Natural killer cell treated with Interleukin-12 subunit alpha and Interleukin-12 subunit beta and Interleukin-15 and Interleukin-18, amount 100 ng/mL, for 72 hours (primary cell): Measurements from ENCODE around the gene DUS3L. TPM values are rescaled to one million over a fixed set of nuclear protein-coding genes. Genes with fewer than 3 reads are reported as not detected.
"Not testable (repeated sequence)": the region's sequence is repeated elsewhere in the genome, so short reads cannot be mapped to it uniquely, and the experiment has no call there.

Source experiments
- ATAC-seq, 2 donors: fragments of 150-1000 bp; cut with Tn5 transposase in 1 of 2; sonication (Bioruptor Pico), chemical (Tn5 transposase) in 1 of 2; 2 replicates each; pipeline ENCODE4 v1.10.0; 2021
- DNase-seq: peaks from one replicate; pipeline ENCODE4 v3.0.0; 2022; ENCODE audit warnings: low spot score
- H3K27ac Mint-ChIP-seq, 2 donors: 1 replicate in 1 of 2; 2 replicates in 1 of 2; pipeline ENCODE4 v1.8.0; 2022; ENCODE audit warnings: mixed read lengths in 2 of 2, mild to moderate bottlenecking in 1 of 2, moderate library complexity in 1 of 2
- H3K27me3 Mint-ChIP-seq, 2 donors: 1 replicate in 1 of 2; 2 replicates in 1 of 2; pipeline ENCODE4 v1.8.0; 2022; ENCODE audit warnings: mixed read lengths in 2 of 2
- H3K36me3 Mint-ChIP-seq: one replicate; pipeline ENCODE4 v1.8.0; 2022; ENCODE audit warnings: mixed read lengths
- H3K4me1 Mint-ChIP-seq, 2 donors: 1 replicate in 1 of 2; 2 replicates in 1 of 2; pipeline ENCODE4 v1.8.0; 2022; ENCODE audit warnings: low read depth in 2 of 2, mixed read lengths in 2 of 2, mild to moderate bottlenecking in 1 of 2
- H3K4me3 Mint-ChIP-seq: one replicate; pipeline ENCODE4 v1.8.0; 2022; ENCODE audit warnings: mixed read lengths
- H3K9me3 Mint-ChIP-seq: 2 replicates; pipeline ENCODE4 v1.8.0; 2022; ENCODE audit warnings: mixed read lengths
- total RNA-seq, 2 donors: library from RNA; stranded (reverse); gene quantifications; one replicate each; pipeline ENCODE4 v1.2.3, GENCODE V29; 2022

Gene DUS3L
- total RNA-seq, 2 donors from 2014 or later = 90.1 to 155 TPM

DNA sequence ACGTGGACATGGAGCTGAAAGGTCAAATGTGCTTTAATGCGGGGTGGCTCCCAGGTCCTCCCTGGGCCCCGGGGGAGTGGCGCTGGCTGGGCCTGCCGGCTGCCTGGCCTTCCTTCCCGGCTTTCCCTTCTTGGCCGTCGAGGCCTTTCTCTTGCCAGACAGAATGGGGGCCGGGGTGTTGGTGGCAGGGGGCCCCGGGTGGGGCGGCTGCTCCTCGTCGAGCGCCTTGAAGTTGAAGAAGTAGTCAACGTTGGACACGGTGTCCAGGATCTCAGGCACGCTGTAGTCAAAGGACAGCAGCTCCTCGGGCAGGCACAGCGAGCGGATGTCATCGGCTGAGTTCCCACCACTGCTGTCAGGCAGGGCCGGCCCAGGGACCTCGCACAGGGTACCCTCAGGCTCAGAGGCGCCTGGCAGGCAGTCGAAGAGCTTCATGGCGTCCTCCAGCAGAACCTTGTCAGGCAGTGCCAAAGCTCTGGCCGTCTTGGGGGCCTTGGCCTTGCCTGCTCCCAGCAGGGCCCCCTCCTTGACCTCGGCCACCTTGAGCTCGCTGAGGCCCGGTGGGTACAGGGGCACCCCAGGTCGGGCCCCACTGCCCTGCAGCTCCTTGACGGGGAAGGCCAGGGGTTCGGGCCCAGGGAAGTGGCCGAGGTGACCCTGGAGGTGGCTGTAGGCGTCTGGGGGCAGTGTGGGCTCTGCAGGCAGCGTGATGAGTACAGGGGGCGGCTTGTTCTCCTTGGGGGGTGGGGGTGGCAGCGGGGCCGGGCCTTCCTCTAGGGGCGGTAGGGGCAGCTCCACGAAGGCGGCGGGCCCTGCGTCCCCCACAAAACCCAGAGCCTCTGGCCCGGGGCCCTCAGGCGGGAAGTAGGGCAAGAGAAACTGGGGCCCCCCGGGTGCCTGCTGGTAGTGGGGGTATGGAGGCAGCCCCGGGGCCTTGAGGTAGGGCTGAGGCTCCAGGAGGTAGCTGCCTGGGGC, 7.7 kb downstream of the DUS3L start:
- Mint-ChIP-seq H3K27ac (no peak overlapping the region), H3K4me3 (no peak overlapping the region), H3K9me3 (no peaks in the 10 kb centered on the region), H3K36me3 (no peaks in the 10 kb centered on the region), H3K27me3 (no peaks in the 10 kb centered on the region), H3K4me1 (peaks cover 0 to 2% of the 10 kb centered on the region in 2 donors)
- peak in 1 of 2 donors; percentile 4 for ATAC-seq
- DNase-seq = no peak

DNA sequence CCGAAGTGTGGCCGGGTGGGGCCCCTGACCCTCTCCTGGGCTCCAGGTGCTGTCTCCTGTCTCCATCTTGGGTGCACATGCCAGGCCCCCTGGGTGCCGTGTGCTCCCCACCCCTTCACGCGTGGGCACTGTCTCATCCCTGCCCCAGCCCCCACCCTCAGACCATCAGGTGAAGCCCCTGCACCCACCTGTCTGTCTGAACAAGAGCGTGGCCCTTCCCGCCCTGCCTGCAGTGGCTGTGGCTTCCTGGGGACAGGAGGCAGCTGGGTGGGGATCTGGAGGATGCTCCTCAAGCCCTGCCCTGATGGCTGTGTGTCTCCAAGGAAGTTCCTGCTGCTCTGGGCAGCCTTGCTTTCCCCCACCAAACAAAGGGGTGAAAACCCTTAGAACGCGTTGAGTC, 8.6 kb downstream of the DUS3L start:
- H3K27ac Mint-ChIP-seq = no peak overlapping the region
- H3K4me1 Mint-ChIP-seq = peaks cover 0 to 2% of the 10 kb centered on the region in 2 donors

DNA sequence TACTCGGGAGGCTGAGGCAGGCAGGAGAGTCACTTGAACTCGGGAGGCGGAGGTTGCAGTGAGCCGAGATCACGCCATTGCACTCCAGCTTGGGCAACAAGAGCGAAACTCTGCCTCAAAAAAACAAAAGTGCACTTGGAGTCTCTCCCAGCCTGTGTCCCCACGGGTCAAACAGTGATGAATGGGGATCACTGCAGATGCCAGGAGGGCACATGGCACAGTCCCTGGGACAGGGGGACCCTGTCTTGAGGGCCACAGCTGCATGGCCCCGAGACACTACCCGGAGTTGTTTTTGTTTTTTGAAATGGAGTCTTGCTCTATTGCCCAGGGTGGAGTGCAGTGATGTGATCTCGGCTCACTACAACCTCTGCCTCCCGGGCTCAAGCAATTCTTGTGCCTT, 10.0 kb downstream of the DUS3L start:
- H3K27ac Mint-ChIP-seq, DNase-seq, H3K4me3 Mint-ChIP-seq, H3K4me1 Mint-ChIP-seq, H3K27me3 Mint-ChIP-seq, H3K36me3 Mint-ChIP-seq, H3K9me3 Mint-ChIP-seq, ATAC-seq: not testable (repeated sequence)

More for the DNA sequence above, 8.6 kb downstream of the DUS3L start:
- no peaks in the 10 kb centered on the region for H3K9me3 Mint-ChIP-seq
- no peaks in the 10 kb centered on the region for H3K36me3 Mint-ChIP-seq
- H3K27me3 Mint-ChIP-seq = no peaks in the 10 kb centered on the region
- no peak overlapping the region for H3K4me3 Mint-ChIP-seq
- ATAC-seq (no peak), DNase-seq (no peak)

DNA sequence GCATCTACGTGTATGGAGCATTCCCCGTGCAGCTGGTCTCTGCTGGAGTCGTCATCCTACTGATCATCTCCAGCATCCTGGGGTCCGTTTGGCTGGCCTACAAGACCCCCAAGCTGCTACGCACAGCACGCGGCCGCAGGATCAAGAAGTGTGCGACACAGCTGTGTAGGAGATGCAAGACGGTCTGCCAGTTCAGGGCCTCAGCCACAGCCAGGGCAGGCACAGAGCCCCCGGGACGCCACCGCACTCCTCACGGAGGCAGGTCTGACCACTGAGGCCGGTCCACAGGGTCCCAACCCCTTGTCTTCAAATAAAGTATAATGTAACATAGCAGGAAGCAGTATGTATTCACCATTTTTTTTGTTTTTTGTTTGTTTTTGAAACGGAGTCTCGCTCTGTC, 12.6 kb downstream of the DUS3L start:
- Mint-ChIP-seq H3K9me3 (no peaks in the 10 kb centered on the region), H3K4me1 (no peaks in the 10 kb centered on the region), H3K36me3 (no peaks in the 10 kb centered on the region), H3K27ac (no peak overlapping the region), H3K27me3 (no peaks in the 10 kb centered on the region), H3K4me3 (no peak overlapping the region)
- ATAC-seq = no peak
- no peak for DNase-seq

DNA sequence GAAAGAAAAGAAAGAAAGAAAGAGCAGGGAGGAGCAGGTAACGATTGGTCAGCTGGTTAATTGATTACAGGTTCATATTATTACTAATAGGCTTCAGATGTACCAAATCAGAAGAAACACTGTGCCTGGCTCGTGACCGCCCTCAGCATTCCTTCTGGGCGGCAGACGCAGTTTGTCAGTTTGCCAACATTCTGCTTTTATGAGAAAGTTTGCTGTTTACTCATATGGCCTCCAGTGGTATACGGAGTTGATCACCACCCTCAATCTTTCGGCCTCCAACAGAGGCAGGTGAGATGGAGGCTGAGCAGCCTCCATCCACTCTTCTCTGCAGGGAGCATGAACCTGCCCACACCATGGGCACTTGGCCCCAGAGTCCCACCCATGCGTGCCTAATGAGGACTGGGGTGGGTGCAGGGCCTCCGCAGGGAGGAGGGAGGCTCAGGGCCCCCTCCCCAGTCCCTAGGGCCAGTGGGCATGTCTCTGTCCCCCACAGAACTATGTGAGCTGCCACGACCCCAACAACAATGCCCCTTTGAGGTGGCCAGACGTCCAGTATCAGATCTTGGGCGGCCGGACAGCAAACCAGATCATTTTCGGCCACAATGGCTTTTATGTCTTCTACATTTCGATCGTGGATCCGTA, 15.2 kb downstream of the DUS3L start:
- Mint-ChIP-seq H3K4me3 (no peak overlapping the region), H3K36me3 (no peaks in the 10 kb centered on the region), H3K9me3 (no peaks in the 10 kb centered on the region), H3K27ac (no peak overlapping the region), H3K27me3 (peaks cover 0 to 2% of the 10 kb centered on the region in 2 donors), H3K4me1 (no peaks in the 10 kb centered on the region)
- DNase-seq = no peak
- no peak for ATAC-seq

DNA sequence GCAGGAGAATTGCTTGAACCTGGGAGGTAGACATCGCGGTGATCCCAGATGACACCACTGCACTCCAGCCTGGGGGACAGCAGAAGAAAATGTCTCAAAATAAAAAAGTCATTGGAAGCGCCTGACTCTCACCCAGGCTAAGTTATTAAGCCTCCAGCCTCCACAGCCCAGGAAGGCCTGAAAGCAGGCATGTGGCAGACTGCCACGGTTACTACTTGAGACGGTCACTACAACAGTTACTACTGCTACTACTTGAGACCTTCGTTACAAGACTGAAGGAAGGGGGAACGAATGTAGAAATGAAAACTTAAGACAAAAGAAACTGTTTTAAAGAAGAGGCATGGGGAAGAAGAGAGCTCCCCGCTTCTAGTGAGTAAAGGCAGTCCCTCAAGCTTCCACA, 16.0 kb downstream of the DUS3L start:
- Mint-ChIP-seq H3K4me1 (no peaks in the 10 kb centered on the region), H3K36me3 (no peaks in the 10 kb centered on the region), H3K27me3 (peaks cover 0 to 2% of the 10 kb centered on the region in 2 donors), H3K4me3 (no peak overlapping the region), H3K9me3 (no peaks in the 10 kb centered on the region), H3K27ac (no peak overlapping the region)
- DNase-seq (no peak), ATAC-seq (no peak)

DNA sequence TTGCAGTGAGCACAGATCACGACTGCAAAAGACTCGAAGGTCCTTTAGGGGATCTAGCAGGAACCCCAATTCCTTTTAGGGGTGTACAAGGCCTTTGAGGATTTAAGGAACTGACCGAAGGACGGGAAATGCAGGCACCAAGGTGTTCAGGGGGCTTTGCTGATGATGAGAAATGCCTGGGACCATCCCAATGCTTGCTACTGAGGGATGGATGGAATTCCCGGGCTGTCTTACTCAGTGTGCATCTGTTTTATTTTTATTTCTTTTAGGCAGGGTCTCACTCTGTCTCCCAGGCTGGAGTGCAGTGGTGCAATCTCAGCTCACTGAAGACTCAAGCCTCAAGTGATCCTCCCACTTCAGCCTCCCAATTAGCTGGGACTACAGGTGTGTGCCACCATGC, 17.7 kb downstream of the DUS3L start:
- no peak for DNase-seq
- no peaks in the 10 kb centered on the region for H3K9me3 Mint-ChIP-seq
- peaks cover 0 to 2% of the 10 kb centered on the region in 2 donors for H3K27me3 Mint-ChIP-seq
- H3K4me3 Mint-ChIP-seq = no peak overlapping the region
- H3K36me3 Mint-ChIP-seq = no peaks in the 10 kb centered on the region
- H3K4me1 Mint-ChIP-seq = no peaks in the 10 kb centered on the region
- no peak overlapping the region for H3K27ac Mint-ChIP-seq
- no peak for ATAC-seq

DNA sequence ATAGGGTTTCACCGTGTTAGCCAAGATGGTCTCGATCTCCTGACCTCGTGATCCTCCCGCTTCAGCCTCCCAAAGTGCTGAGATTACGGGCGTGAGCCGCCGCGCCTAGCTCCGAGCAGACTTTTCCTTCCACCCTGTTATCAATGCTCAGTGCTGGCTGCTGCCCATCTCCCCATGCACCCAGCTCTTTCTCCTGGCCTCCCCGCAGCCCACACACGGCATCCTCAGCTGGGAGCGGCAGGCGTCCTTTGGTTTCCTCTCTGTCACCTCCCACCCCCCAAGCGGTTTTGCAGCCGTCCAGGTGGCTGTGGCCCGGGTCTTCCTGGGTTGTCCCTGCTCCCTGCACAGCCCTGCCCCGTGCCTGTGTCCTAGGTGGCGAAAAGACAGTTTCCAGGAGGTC, 18.5 kb downstream of the DUS3L start:
- H3K27me3 Mint-ChIP-seq = peaks cover 0 to 2% of the 10 kb centered on the region in 2 donors
- no peak for ATAC-seq
- no peaks in the 10 kb centered on the region for H3K36me3 Mint-ChIP-seq
- no peak overlapping the region for H3K4me3 Mint-ChIP-seq
- no peaks in the 10 kb centered on the region for H3K4me1 Mint-ChIP-seq
- no peak for DNase-seq
- H3K27ac Mint-ChIP-seq = no peak overlapping the region
- H3K9me3 Mint-ChIP-seq = no peaks in the 10 kb centered on the region

DNA sequence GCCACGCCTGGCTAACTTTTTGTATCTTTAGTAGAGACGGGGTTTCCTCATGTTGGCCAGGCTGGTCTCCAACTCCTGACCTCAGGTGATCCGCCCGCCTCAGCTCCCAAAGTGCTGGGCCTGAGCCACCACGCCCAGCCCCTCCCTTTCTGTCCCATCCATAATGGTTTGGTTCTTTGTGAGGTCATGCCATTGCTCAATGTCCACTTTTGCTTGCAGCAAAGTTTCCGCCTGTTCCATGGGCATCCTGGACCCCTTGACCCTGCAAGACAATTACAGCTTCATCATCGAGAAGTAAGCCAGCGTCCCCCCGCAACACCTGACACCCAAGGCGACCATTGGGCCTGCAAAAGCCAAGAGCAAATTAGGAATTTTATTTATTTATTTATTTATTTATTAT, 23.0 kb downstream of the DUS3L start:
- no peaks in the 10 kb centered on the region for H3K36me3 Mint-ChIP-seq
- H3K9me3 Mint-ChIP-seq = no peaks in the 10 kb centered on the region
- H3K27ac Mint-ChIP-seq = no peak overlapping the region
- ATAC-seq = no peak
- peaks cover 2% of the 10 kb centered on the region in 2 donors for H3K27me3 Mint-ChIP-seq
- H3K4me1 Mint-ChIP-seq = no peaks in the 10 kb centered on the region
- DNase-seq = no peak
- H3K4me3 Mint-ChIP-seq = no peak overlapping the region

DNA sequence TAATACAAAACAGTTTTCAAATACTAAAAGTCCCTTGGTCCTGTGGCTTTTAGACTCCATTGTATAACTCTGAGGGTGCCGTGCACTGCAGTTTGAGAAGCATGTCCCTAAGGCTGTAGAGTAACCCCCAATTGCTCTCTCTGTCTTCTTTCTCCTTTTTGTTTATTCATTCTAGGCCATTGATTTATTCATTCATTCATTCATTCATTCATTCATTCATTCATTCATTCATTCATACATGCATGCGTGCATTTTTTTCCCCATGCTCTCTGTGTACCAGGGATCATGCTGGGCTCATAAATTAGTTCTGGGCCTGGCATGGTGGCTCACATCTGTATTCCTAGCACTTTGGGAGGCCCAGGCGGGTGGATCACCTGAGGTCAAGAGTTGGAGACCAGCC, 25.7 kb downstream of the DUS3L start:
- no peaks in the 10 kb centered on the region for H3K4me1 Mint-ChIP-seq
- no peak overlapping the region for H3K4me3 Mint-ChIP-seq
- no peaks in the 10 kb centered on the region for H3K9me3 Mint-ChIP-seq
- ATAC-seq (no peak), DNase-seq (no peak)
- no peaks in the 10 kb centered on the region for H3K36me3 Mint-ChIP-seq
- H3K27me3 Mint-ChIP-seq = peaks cover 2 to 12% of the 10 kb centered on the region in 2 donors
- no peak overlapping the region for H3K27ac Mint-ChIP-seq

DNA sequence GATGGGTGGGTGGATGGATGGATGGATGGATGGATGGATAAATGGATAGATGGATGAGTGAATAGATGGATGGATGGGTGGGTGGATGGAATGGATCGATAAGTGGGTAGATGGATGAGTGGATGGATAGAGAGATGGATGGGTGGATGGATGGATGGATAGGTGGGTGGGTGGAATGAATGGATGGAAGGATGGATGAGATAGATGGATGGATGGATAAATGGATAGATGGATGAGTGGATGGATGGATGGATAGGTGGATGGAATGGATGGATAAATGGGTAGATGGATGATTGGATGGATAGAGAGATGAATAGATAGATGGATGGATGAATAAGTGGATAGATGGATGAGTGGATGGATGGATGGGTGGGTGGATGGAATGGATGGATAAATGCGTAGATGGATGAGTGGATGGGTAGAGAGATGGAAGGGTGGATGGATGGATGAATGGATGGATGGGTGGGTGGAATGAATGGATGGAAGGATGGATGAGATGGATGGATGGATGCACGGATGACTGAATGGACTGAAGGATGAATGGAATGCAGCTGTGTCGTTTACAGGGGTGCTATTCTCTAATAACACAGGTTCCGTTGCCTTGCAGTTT, 28.2 kb downstream of the DUS3L start:
- Mint-ChIP-seq H3K4me3 (no peak overlapping the region), H3K27me3 (peaks cover 2 to 12% of the 10 kb centered on the region in 2 donors), H3K9me3 (no peaks in the 10 kb centered on the region), H3K27ac (no peak overlapping the region), H3K4me1 (no peaks in the 10 kb centered on the region), H3K36me3 (no peaks in the 10 kb centered on the region)
- ATAC-seq (no peak), DNase-seq (no peak)

DNA sequence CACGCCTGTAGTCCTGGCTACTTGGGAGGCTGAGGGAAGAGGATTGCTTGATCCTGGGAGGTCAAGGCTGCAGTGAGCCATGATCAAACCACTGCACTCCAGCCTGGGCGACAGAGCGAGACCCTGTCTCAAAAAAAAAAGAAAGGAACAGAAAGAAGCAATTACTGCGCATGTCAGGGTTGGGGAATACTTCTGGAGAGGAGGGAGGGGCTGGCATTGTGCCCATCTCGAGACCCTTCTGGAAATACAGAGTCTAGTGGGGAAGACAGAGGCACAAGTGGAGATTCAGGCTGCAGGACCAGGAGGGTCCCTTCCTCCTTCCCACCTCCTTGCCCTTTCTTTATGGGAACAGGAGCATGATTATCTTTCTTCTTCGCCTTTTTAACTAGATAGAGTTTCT, 37.2 kb downstream of the DUS3L start:
- no peak for DNase-seq
- no peak for ATAC-seq
- H3K4me3 Mint-ChIP-seq = no peak overlapping the region
- H3K36me3 Mint-ChIP-seq = no peaks in the 10 kb centered on the region
- H3K4me1 Mint-ChIP-seq = no peaks in the 10 kb centered on the region
- H3K9me3 Mint-ChIP-seq = no peaks in the 10 kb centered on the region
- no peaks in the 10 kb centered on the region for H3K27me3 Mint-ChIP-seq
- H3K27ac Mint-ChIP-seq = no peak overlapping the region

DNA sequence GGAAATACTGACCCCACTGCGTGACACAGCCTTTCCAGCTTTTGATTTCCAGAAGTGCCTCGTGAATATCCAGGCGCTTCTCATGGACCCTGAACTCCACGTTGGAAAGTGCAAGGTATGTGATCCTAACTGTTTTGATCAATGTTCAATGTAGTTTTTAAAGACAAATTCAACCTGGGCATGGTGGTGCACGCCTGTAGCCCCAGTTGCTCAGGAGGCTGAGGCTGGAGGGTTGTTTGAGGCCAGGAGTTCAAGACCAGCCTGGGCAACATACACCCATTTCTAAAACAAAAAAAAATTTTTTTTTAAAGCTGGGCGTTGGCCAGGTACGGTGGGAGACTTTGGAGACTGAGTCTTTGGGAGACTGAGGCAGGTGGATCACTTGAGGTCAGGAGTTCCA, 39.3 kb downstream of the DUS3L start:
- no peaks in the 10 kb centered on the region for H3K27me3 Mint-ChIP-seq
- H3K36me3 Mint-ChIP-seq = no peaks in the 10 kb centered on the region
- ATAC-seq (no peak), DNase-seq (no peak)
- no peaks in the 10 kb centered on the region for H3K9me3 Mint-ChIP-seq
- no peak overlapping the region for H3K27ac Mint-ChIP-seq
- H3K4me1 Mint-ChIP-seq = no peaks in the 10 kb centered on the region
- no peak overlapping the region for H3K4me3 Mint-ChIP-seq

DNA sequence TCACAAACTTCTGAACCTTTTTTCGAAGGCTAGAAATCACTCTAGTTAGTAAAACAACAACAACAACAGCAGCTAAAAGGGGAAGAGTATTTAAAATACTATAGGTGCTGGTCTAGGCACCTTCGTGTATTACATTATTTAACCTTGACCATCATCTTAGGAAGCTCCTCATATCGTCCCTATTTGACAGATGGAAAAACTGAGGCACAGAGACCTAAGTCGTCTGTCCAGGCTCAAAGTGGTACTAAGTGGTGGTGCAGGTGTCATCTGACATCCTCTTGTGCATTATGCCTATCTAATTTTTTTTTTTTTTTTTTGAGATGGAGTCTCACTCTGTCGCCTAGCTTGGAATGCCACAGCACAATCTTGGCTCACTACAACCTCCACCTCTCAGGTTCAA, 41.5 kb downstream of the DUS3L start:
- Mint-ChIP-seq H3K36me3 (no peaks in the 10 kb centered on the region), H3K27ac (no peak overlapping the region), H3K4me1 (no peaks in the 10 kb centered on the region), H3K4me3 (no peak overlapping the region), H3K27me3 (no peaks in the 10 kb centered on the region), H3K9me3 (no peaks in the 10 kb centered on the region)
- no peak for ATAC-seq
- DNase-seq = no peak
